Erythroblast (primary cell): Measurements from ENCODE around the gene CDC42BPB.

Source experiments
- GATA1 ChIP-seq: IDR thresholded peaks from 2 replicates; pipeline ENCODE4 v1.6.1; 2011; ENCODE audit warnings: low read depth, mild to moderate bottlenecking, control low read depth, low read length, moderate library complexity
- POLR2A ChIP-seq: IDR thresholded peaks from 2 replicates; pipeline ENCODE4 v1.6.1; 2011; ENCODE audit warnings: mild to moderate bottlenecking, low read length

DNA sequence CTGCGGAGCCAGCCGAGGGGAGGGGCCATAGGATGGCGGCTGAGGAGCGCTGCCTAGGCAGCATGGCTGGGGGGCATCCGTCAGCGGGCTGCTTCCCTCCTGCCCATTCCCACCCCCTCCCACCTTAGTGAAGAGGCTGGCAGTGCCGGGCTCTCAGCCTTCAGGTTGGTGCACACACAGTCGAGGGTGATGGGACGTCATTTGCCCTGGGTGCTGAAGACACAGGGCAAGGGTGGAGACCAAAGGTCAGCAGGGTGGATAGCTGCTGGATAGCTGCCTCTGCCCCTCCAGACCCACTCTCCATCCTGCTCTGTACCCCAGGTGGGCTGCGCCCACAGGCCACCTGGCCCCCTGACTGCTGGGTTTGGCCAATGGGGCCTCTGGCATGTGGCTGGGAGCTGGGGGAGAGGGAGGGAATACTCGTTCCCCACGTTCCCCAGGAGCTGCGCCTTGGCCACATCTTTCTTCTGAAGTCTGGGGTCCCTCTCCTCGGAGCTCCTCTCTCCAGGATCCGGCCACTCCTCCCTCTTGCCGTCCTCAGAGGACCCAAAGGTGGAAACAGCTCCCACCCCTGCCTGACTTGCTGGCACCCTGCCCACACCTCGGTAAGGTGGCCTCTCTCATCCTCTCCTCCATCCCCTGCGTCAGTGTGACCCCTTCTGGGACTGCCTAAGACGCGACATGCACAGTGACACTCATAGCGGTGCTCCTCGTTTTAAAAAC lies 11.2 kb upstream of the CDC42BPB start:
- TF ChIP-seq POLR2A (no peak), GATA1 (no peak)
